RWPE1 (cell line): Measurements from ENCODE around the gene ARAP2.
A peak's percentile ranks its signal among the peaks of the same experiment; 100 is the strongest.

Experiments used
- CTCF ChIA-PET: fragments of 350-600 bp; sonication (Branson Sonifier 250); formaldehyde crosslinking; extraction: SDS; loops from one replicate; lab custom pipeline; 2021; lab: Yijun Ruan, JAX
- POLR2A ChIA-PET: fragments of 400-600 bp; formaldehyde crosslinking; extraction: SDS; loops from one replicate; lab custom pipeline; 2020; ENCODE audit warnings: antibody characterized with exemption; ENCODE audit not compliant: low non-redundant PET; lab: Yijun Ruan, JAX
- DNase-seq: peaks from one replicate; pipeline ENCODE4 v3.0.0; 2012; ENCODE audit warnings: low spot score
- H3K27ac ChIP-seq: fragments of 450-650 bp; 2 replicates; pipeline ENCODE4 v1.5.1; 2017
- CTCF ChIP-seq: fragments of 450-650 bp; conservative IDR thresholded peaks from 2 replicates; pipeline ENCODE4 v1.5.1; 2017; ENCODE audit warnings: low read depth, mild to moderate bottlenecking

ARAP2 gene

GRCh38 chr4:36244257-36245082 lies at the start of gene ARAP2:
ARAP2 (minus strand) TSS chr4:36244514; CDS start chr4:36229486, 15,028 bp downstream.
- peak; percentile 86 for DNase-seq
- TF ChIP-seq CTCF, result no peak
- ChIA-PET POLR2A (no interaction called here), CTCF (interaction anchor here (0.8 kb wide), 1 partner anchor 21 kb away, joined by 3 read pairs; no protein-coding TSS in a partner anchor)
- H3K27ac ChIP-seq, result no peak within 1 kb of the TSS

GRCh38 chr4:36292556-36293188 lies 48.4 kb upstream of the ARAP2 start:
- POLR2A ChIA-PET, result no interaction called here
- peak; percentile 23 for DNase-seq
- no peak for TF ChIP-seq CTCF
- CTCF ChIA-PET, result no interaction called here
- no peak overlapping the region for H3K27ac ChIP-seq

GRCh38 chr4:36290641-36291040 lies 46.3 kb upstream of the ARAP2 start:
- TF ChIP-seq CTCF, result no peak

GRCh38 chr4:36288731-36289426 lies 44.6 kb upstream of the ARAP2 start:
- no peak for DNase-seq
- TF ChIP-seq CTCF, result no peak
- POLR2A ChIA-PET, result no interaction called here
- no peak overlapping the region for H3K27ac ChIP-seq
- CTCF ChIA-PET, result no interaction called here

More at GRCh38 chr4:36290641-36291040, 46.3 kb upstream of the ARAP2 start:
- no peak overlapping the region for H3K27ac ChIP-seq
- no peak for DNase-seq
- ChIA-PET POLR2A (no interaction called here), CTCF (no interaction called here)

GRCh38 chr4:36286481-36286871 lies 42.2 kb upstream of the ARAP2 start:
- CTCF ChIA-PET, result no interaction called here
- H3K27ac ChIP-seq, result no peak overlapping the region
- no peak for DNase-seq
- no peak for TF ChIP-seq CTCF
- POLR2A ChIA-PET, result no interaction called here

GRCh38 chr4:36285784-36286480 lies 41.6 kb upstream of the ARAP2 start:
- no peak for TF ChIP-seq CTCF
- ChIA-PET POLR2A (no interaction called here), CTCF (no interaction called here)
- no peak overlapping the region for H3K27ac ChIP-seq
- DNase-seq, result no peak
